PC-9 (cell line): Measurements from ENCODE around the gene ACADVL. TPM values are rescaled to one million over a fixed set of nuclear protein-coding genes. Genes with fewer than 3 reads are reported as not detected.

Experiments used
- BruUV-seq: library from RNA; stranded (reverse); fragments of 400-500 nt; replicated peaks from 2 replicates; lab custom pipeline; 2021; lab: Mats Ljungman, UMichigan
- CTCF ChIA-PET: fragments of 300-600 bp; sonication (Branson Sonifier 250); formaldehyde crosslinking; loops from one replicate; lab custom pipeline; 2022; ENCODE audit warnings: antibody characterized with exemption; lab: Charles Lee
- POLR2A ChIA-PET: fragments of 300-600 bp; sonication (Branson Sonifier 250); formaldehyde crosslinking; loops from one replicate; lab custom pipeline; 2022; ENCODE audit warnings: antibody characterized with exemption; ENCODE audit not compliant: unreplicated experiment; lab: Charles Lee
- DNase-seq, 2 experiments: peaks; one replicate each; pipeline versions ENCODE4 v3.0.0 to v3.0.0-alpha.2; 2015 to 2022; ENCODE audit warnings: mixed read lengths in 1 of 2
- H2AFZ ChIP-seq: fragments of 200-600 bp; sonication (generic); 2 replicates; pipeline ENCODE4 v1.8.1; 2017; ENCODE audit warnings: antibody characterized with exemption
- H3F3A ChIP-seq: fragments of 200-600 bp; sonication (generic); 2 replicates; pipeline ENCODE4 v1.8.1; 2017; ENCODE audit warnings: antibody characterized with exemption, mild to moderate bottlenecking, low read depth; ENCODE audit not compliant: insufficient read depth
- H3K27ac ChIP-seq: fragments of 200-600 bp; sonication (generic); 2 replicates; pipeline ENCODE4 v1.6.1; 2016; ENCODE audit warnings: mixed run types
- H3K27me3 ChIP-seq: fragments of 200-600 bp; sonication (generic); 2 replicates; pipeline ENCODE4 v1.6.1; 2016; ENCODE audit warnings: low read depth, mixed run types; ENCODE audit not compliant: insufficient read depth
- H3K36me3 ChIP-seq: fragments of 200-600 bp; sonication (generic); 2 replicates; pipeline ENCODE4 v1.6.1; 2016; ENCODE audit warnings: low read depth, mixed run types
- H3K4me1 ChIP-seq: fragments of 200-600 bp; sonication (generic); replicated peaks from 2 replicates; pipeline ENCODE4 v1.6.1; 2016; ENCODE audit warnings: mixed run types; ENCODE audit not compliant: insufficient read depth
- H3K4me2 ChIP-seq: fragments of 200-600 bp; sonication (generic); 2 replicates; pipeline ENCODE4 v1.6.1; 2017; ENCODE audit warnings: mixed run types
- H3K4me3 ChIP-seq: fragments of 200-600 bp; sonication (generic); 2 replicates; pipeline ENCODE4 v1.6.1; 2016; ENCODE audit warnings: mixed run types
- H3K79me2 ChIP-seq: fragments of 200-600 bp; sonication (generic); 2 replicates; pipeline ENCODE4 v1.6.1; 2017; ENCODE audit warnings: low read depth, mixed run types
- H3K9me2 ChIP-seq: fragments of 200-600 bp; sonication (generic); 2 replicates; pipeline ENCODE4 v1.8.1; 2017; ENCODE audit warnings: mild to moderate bottlenecking; ENCODE audit not compliant: insufficient read depth
- H3K9me3 ChIP-seq: fragments of 200-600 bp; sonication (generic); 2 replicates; pipeline ENCODE4 v1.8.1; 2016; ENCODE audit warnings: low read depth; ENCODE audit not compliant: insufficient read depth
- H4K20me1 ChIP-seq: fragments of 200-600 bp; sonication (generic); 2 replicates; pipeline ENCODE4 v1.8.1; 2017; ENCODE audit not compliant: insufficient read depth
- CTCF ChIP-seq: fragments of 200-600 bp; sonication (generic); conservative IDR thresholded peaks from 2 replicates; pipeline ENCODE4 v1.6.1; 2017; ENCODE audit warnings: mixed run types, antibody characterized with exemption, mild to moderate bottlenecking, moderate library complexity
- EZH2 ChIP-seq: fragments of 200-600 bp; sonication (generic); IDR thresholded peaks from 2 replicates; pipeline ENCODE4 v1.8.0; 2017; ENCODE audit warnings: antibody characterized with exemption, low read depth
- intact Hi-C: fragments of 100-400 bp; cut with micrococcal nuclease; formaldehyde crosslinking; loops from one replicate; pipeline ENCODE4 v1.10.0; 2022; ENCODE audit not compliant: unreplicated experiment
- total RNA-seq: library from RNA; stranded (reverse); gene quantifications from 2 replicates; pipeline ENCODE4 v1.2.3, GENCODE V29; 2021

Gene ACADVL
- total RNA-seq, 1 experiment from 2014 or later: 604 TPM

GRCh38 chr17:7196651-7197401 is 22.9 kb upstream of the ACADVL start:
- H3K4me3 ChIP-seq: no peak overlapping the region
- no peak for TF ChIP-seq EZH2
- ChIA-PET POLR2A (no interaction called here), CTCF (no interaction called here)
- H3K27ac ChIP-seq: no peak overlapping the region
- no peaks in the 10 kb centered on the region for H3K27me3 ChIP-seq
- BruUV-seq: no TSS peak
- no peaks in the 10 kb centered on the region for H3K9me2 ChIP-seq
- H3K4me1 ChIP-seq: peaks cover 13% of the 10 kb centered on the region
- no peaks in the 10 kb centered on the region for H4K20me1 ChIP-seq
- no peak overlapping the region for H2AFZ ChIP-seq
- DNase-seq: no peak
- no peaks in the 10 kb centered on the region for H3K36me3 ChIP-seq
- H3K79me2 ChIP-seq: no peaks in the 10 kb centered on the region
- intact Hi-C loops: no loop called here
- no peaks in the 10 kb centered on the region for H3K9me3 ChIP-seq
- H3F3A ChIP-seq: peaks cover 13% of the 10 kb centered on the region; the same call in 1 of the 2 replicates
- H3K4me2 ChIP-seq: 0 out of 2 replicates have a peak overlapping the region, but pooled peaks have one; percentile 14

- POLR2A ChIA-PET: no interaction called here
- Histone ChIP-seq H3K79me2 (no peaks in the 10 kb centered on the region), H3K9me3 (no peaks in the 10 kb centered on the region), H3K36me3 (no peaks in the 10 kb centered on the region), H3K4me3 (no peak overlapping the region), H3K27me3 (no peaks in the 10 kb centered on the region), H3K4me1 (no peaks in the 10 kb centered on the region), H3K4me2 (no peak overlapping the region), H3K27ac (no peak overlapping the region), H3K9me2 (no peaks in the 10 kb centered on the region), H4K20me1 (no peaks in the 10 kb centered on the region), H3F3A (0 out of 2 replicates have a peak, but pooled peaks cover 4% of the 10 kb centered on the region), H2AFZ (no peak overlapping the region)
- no peak for TF ChIP-seq CTCF
- TF ChIP-seq EZH2: no peak
- CTCF ChIA-PET: interaction anchor here (0.6 kb wide), 1 partner anchor 1432 kb away, joined by 4 read pairs; no protein-coding TSS in a partner anchor
- intact Hi-C loops: no loop called here
- DNase-seq: no peak
- no TSS peak for BruUV-seq
Observed at GRCh38 chr17:7203391-7203790, 16.3 kb upstream of the ACADVL start.

- H3F3A ChIP-seq: 0 out of 2 replicates have a peak, but pooled peaks cover 4% of the 10 kb centered on the region
- H3K4me3 ChIP-seq: no peak overlapping the region
- POLR2A ChIA-PET: no interaction called here
- H3K27ac ChIP-seq: no peak overlapping the region
- no peak for DNase-seq
- H4K20me1 ChIP-seq: no peaks in the 10 kb centered on the region
- intact Hi-C loops: no loop called here
- no peak overlapping the region for H2AFZ ChIP-seq
- no TSS peak for BruUV-seq
- TF ChIP-seq EZH2 (no peak), CTCF (no peak)
- no peaks in the 10 kb centered on the region for H3K9me3 ChIP-seq
- no peaks in the 10 kb centered on the region for H3K27me3 ChIP-seq
- no peak overlapping the region for H3K4me2 ChIP-seq
- no peaks in the 10 kb centered on the region for H3K4me1 ChIP-seq
- H3K9me2 ChIP-seq: no peaks in the 10 kb centered on the region
- H3K36me3 ChIP-seq: no peaks in the 10 kb centered on the region
- CTCF ChIA-PET: no interaction called here
- H3K79me2 ChIP-seq: no peaks in the 10 kb centered on the region
Observed at GRCh38 chr17:7204336-7204735, 15.4 kb upstream of the ACADVL start.
